Loucy (cell line): Measurements from ENCODE around the gene ADAMTS12.

Experiments used
- H2AFZ ChIP-seq: fragments of 200-600 bp; sonication (generic); 2 replicates; pipeline ENCODE4 v1.6.0; 2016; ENCODE audit warnings: antibody characterized with exemption, mild to moderate bottlenecking, low read length, moderate library complexity
- H3F3A ChIP-seq: fragments of 200-600 bp; 2 replicates; pipeline ENCODE4 v1.6.0; 2016; ENCODE audit warnings: antibody characterized with exemption, low read depth, mild to moderate bottlenecking
- H3K27me3 ChIP-seq: fragments of 200-600 bp; sonication (generic); 2 replicates; pipeline ENCODE4 v1.6.1; 2014; ENCODE audit warnings: low read length, mild to moderate bottlenecking; ENCODE audit not compliant: insufficient read depth, poor library complexity, severe bottlenecking
- H3K36me3 ChIP-seq: fragments of 200-600 bp; sonication (generic); 2 replicates; pipeline ENCODE4 v1.6.1; 2016; ENCODE audit warnings: low read length; ENCODE audit not compliant: insufficient read depth
- H3K4me1 ChIP-seq: fragments of 200-600 bp; sonication (generic); 2 replicates; pipeline ENCODE4 v1.5.1; 2014; ENCODE audit warnings: low read length, mild to moderate bottlenecking; ENCODE audit not compliant: insufficient read depth, poor library complexity, severe bottlenecking
- H3K4me2 ChIP-seq: fragments of 200-600 bp; sonication (generic); 2 replicates; pipeline ENCODE4 v1.6.0; 2014; ENCODE audit warnings: antibody characterized with exemption, low read length, low read depth, mild to moderate bottlenecking; ENCODE audit not compliant: poor library complexity, severe bottlenecking
- H3K4me3 ChIP-seq: fragments of 200-600 bp; sonication (generic); 2 replicates; pipeline ENCODE4 v1.5.1; 2014; ENCODE audit warnings: low read length, mild to moderate bottlenecking, mixed read lengths; ENCODE audit not compliant: poor library complexity, severe bottlenecking
- H3K79me2 ChIP-seq: fragments of 200-600 bp; sonication (generic); 2 replicates; pipeline ENCODE4 v1.6.1; 2014; ENCODE audit warnings: low read length; ENCODE audit not compliant: insufficient read depth
- H3K9ac ChIP-seq: fragments of 200-600 bp; sonication (generic); 2 replicates; pipeline ENCODE4 v1.6.0; 2014; ENCODE audit warnings: mild to moderate bottlenecking, low read depth, low read length, moderate library complexity; ENCODE audit not compliant: poor library complexity, severe bottlenecking
- H3K9me2 ChIP-seq: fragments of 200-600 bp; sonication (generic); replicated peaks from 2 replicates; pipeline ENCODE4 v1.6.1; 2016; ENCODE audit warnings: low read depth, low read length, mixed read lengths
- H3K9me3 ChIP-seq: fragments of 200-600 bp; sonication (generic); 2 replicates; pipeline ENCODE4 v1.6.1; 2014; ENCODE audit warnings: mild to moderate bottlenecking, antibody characterized with exemption, low read length, low read depth; ENCODE audit not compliant: insufficient read depth
- H4K20me1 ChIP-seq: fragments of 200-600 bp; sonication (generic); 2 replicates; pipeline ENCODE4 v1.6.0; 2014; ENCODE audit warnings: antibody characterized with exemption, low read length, mild to moderate bottlenecking; ENCODE audit not compliant: insufficient read depth, poor library complexity, severe bottlenecking
- EZH2phosphoT487 ChIP-seq: fragments of 200-600 bp; IDR thresholded peaks from 2 replicates; pipeline ENCODE4 v1.6.1; 2018; ENCODE audit warnings: antibody characterized with exemption, mild to moderate bottlenecking, moderate library complexity, borderline replicate concordance
- TF ChIP-seq, protein P1 (sequence below): fragments of 200-600 bp; sonication (generic); conservative IDR thresholded peaks from 2 replicates; pipeline ENCODE4 v1.5.1; 2014; ENCODE audit warnings: mild to moderate bottlenecking, antibody characterized with exemption, low read length

Gene ADAMTS12

DNA sequence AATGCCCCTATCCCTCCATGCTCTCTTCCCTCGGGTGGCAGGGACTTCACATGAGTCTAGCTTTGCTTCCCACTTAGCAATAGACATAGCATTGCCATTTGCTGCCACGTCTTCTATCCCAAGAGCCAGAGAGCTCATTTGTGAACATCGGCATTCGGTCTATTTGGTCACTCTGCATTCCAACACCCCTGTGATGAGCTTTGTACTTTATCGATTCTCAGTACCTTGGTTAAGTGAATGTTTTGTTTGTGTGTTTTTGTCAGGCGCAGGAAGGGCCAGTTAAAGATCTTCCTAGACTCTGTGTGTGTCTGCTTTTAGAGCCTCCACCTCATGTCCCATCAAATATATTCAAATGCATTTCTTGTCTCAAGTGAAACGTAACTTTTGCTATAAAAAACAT is 309.4 kb downstream of the ADAMTS12 start:
- no peak overlapping the region for H3K4me2 ChIP-seq
- H3K9ac ChIP-seq: no peak overlapping the region
- no peaks in the 10 kb centered on the region for H4K20me1 ChIP-seq
- no peaks in the 10 kb centered on the region for H3F3A ChIP-seq
- no peaks in the 10 kb centered on the region for H3K4me1 ChIP-seq
- H3K4me3 ChIP-seq: no peak overlapping the region
- H3K9me2 ChIP-seq: no peaks in the 10 kb centered on the region
- H2AFZ ChIP-seq: no peak overlapping the region
- TF ChIP-seq EZH2phosphoT487: no peak
- TF ChIP-seq, protein P1, sequence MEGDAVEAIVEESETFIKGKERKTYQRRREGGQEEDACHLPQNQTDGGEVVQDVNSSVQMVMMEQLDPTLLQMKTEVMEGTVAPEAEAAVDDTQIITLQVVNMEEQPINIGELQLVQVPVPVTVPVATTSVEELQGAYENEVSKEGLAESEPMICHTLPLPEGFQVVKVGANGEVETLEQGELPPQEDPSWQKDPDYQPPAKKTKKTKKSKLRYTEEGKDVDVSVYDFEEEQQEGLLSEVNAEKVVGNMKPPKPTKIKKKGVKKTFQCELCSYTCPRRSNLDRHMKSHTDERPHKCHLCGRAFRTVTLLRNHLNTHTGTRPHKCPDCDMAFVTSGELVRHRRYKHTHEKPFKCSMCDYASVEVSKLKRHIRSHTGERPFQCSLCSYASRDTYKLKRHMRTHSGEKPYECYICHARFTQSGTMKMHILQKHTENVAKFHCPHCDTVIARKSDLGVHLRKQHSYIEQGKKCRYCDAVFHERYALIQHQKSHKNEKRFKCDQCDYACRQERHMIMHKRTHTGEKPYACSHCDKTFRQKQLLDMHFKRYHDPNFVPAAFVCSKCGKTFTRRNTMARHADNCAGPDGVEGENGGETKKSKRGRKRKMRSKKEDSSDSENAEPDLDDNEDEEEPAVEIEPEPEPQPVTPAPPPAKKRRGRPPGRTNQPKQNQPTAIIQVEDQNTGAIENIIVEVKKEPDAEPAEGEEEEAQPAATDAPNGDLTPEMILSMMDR: no peak
- H3K36me3 ChIP-seq: no peaks in the 10 kb centered on the region
- no peaks in the 10 kb centered on the region for H3K79me2 ChIP-seq
- no peaks in the 10 kb centered on the region for H3K9me3 ChIP-seq
- no peaks in the 10 kb centered on the region for H3K27me3 ChIP-seq

DNA sequence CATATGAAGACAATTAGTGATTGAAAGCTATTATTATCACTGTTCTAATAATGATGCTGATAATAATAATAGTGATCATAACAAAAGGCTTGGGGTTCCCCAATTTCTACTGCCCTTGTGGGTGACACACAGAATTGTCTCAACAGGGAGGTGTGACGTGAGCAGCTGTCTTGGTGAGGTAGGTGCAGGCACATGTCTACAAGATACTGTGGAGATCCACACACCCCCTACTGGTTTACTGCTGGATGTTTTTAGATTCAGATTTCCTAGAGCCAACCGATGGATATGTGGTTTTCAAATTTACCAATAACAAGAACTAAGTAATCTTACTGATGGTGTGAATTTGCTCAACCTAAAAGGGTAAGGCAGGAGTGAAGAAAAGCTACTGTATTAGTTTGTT is 312.0 kb downstream of the ADAMTS12 start:
- TF ChIP-seq, protein P1: no peak
- no peak for TF ChIP-seq EZH2phosphoT487
- no peaks in the 10 kb centered on the region for H3K9me2 ChIP-seq

DNA sequence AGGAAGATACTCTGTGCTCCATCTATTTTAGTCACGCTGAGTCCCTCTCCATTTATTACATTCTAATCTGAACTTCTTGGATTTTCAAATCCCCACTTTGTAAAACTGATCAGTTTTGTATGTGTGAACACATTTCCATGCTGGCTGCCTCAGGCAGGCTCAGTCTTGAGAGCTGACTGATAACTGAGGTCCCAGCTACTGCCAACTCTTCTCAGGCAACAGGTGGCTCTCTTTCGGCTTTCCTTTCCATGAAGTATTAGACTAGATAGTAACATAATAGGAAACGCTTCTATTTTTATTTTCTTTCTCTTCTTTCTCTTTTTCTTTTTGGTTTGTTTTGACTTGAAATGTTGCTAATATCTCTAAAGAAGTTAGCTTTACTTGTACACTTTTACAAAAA is 312.6 kb downstream of the ADAMTS12 start:
- no peaks in the 10 kb centered on the region for H3F3A ChIP-seq
- no peaks in the 10 kb centered on the region for H3K9me2 ChIP-seq
- no peaks in the 10 kb centered on the region for H3K79me2 ChIP-seq
- no peaks in the 10 kb centered on the region for H3K9me3 ChIP-seq
- H3K4me3 ChIP-seq: no peak overlapping the region
- H3K9ac ChIP-seq: no peak overlapping the region
- no peaks in the 10 kb centered on the region for H3K27me3 ChIP-seq
- no peak overlapping the region for H3K4me2 ChIP-seq
- H3K36me3 ChIP-seq: no peaks in the 10 kb centered on the region
- H2AFZ ChIP-seq: no peak overlapping the region
- no peak for TF ChIP-seq EZH2phosphoT487
- TF ChIP-seq, protein P1: no peak
- no peaks in the 10 kb centered on the region for H3K4me1 ChIP-seq
- H4K20me1 ChIP-seq: no peaks in the 10 kb centered on the region

More for the DNA sequence above, 312.0 kb downstream of the ADAMTS12 start:
- Histone ChIP-seq H3F3A (no peaks in the 10 kb centered on the region), H3K9me3 (no peaks in the 10 kb centered on the region), H3K27me3 (no peaks in the 10 kb centered on the region), H3K4me1 (no peaks in the 10 kb centered on the region), H3K4me3 (no peak overlapping the region), H2AFZ (no peak overlapping the region), H3K4me2 (no peak overlapping the region), H4K20me1 (no peaks in the 10 kb centered on the region), H3K9ac (no peak overlapping the region), H3K79me2 (no peaks in the 10 kb centered on the region), H3K36me3 (no peaks in the 10 kb centered on the region)
